ENCODE results near the gene CNGB1. TPM values are rescaled to one million over a fixed set of nuclear protein-coding genes. Genes with fewer than 3 reads are reported as not detected.
A peak's percentile ranks its signal among the peaks of the same experiment; 100 is the strongest.
"Not testable (repeated sequence)": the region's sequence is repeated elsewhere in the genome, so short reads cannot be mapped to it uniquely, and the experiment has no call there.

The CNGB1 gene
- total RNA-seq, 1 experiment from 2014 or later, result not detected

DNA sequence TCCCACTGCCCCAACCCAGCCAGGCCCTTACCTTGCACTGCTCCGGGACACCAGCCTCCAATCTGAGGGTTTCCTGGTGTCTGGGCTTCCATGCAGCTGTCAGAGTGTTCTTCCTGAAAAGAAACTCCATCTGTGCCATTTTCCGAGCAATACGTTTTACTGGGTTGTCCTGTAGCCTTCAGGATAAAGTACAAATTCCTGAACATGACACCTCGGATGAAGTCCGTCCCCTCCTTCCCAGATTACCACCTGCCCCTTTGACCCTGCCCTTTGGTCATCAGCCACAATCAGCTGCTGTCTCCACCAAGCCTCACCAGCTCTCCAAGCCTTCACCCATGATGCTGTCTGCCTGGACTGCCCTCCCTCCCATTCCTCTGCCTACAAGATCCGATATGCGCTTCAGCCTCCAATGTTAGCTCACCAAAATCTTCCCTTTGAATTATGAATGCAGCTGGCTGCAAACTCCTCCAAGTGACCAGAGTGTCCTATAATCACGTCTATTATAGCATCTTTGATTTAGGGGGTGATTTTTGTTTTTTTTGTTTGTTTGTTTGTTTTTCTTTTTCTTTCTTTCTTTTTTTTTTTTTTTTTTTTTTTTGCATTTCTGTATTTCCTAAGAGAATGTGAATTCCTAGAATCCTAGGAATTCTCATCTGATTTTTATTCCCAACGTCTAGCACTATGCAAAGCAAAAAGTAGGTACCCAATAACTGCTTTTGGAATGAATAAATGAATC is 108.1 kb downstream of the CNGB1 start:
- peak; percentile 56 for DNase-seq (ENCODE audit: low spot score)

DNA sequence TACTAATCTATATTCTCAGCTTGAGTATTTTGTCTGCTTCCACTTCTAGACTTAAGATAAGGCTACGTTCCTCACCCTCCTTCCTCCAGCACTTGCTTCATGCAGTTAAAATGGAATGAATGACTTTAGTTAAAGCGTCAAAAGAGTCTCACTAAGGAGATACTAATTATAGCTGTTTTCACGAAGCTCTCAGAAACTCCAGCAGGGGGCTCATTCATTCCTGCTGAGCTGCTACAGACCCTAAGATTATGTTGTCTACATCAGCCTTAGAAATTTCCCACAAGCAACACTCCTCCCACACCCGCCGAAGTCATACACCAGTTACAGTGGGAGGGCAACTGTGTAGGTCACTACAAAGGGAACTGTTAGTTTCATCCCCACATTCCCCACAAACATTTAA is 111.6 kb downstream of the CNGB1 start:
- no peak for DNase-seq (ENCODE audit: low spot score)

DNA sequence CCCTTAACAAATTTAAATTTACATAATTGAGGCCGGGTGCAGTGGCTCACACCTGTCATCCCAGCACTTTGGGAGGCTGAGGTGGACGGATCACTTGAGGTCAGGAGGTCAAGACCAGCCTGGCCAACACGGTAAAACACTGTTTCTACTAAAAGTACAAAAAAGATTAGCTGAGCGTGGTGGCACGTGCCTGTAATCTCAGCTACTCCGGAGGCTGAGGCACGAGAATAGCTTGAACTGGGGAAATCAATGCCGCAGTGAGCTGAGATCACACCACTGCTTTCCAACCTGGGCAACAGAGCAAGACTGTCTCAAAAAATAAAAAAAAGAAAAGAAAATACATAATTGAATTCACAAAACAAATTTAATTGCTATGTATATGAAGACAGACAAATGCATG is 112.3 kb downstream of the CNGB1 start:
- DNase-seq (ENCODE audit: low spot score), result no peak

DNA sequence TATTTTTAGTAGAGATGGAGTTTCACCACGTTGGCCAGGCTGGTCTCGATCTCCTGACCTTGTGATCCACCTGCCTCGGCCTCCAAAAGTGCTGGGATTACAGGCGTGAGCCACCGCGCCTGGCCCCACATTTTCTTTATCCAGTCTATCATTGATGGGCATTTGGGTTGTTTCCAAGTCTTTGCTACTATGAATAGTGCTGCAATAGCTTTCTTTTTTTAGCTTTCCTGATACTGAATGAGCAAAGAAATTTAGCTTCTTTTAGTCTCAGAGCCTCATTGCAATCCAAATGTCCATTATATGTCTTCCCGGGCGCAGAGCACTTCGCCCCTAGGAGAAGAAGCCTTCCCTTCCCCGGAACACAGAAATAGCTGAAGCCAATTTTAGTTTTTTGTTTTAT is 112.9 kb downstream of the CNGB1 start:
- DNase-seq (ENCODE audit: low spot score), result not testable (repeated sequence)

DNA sequence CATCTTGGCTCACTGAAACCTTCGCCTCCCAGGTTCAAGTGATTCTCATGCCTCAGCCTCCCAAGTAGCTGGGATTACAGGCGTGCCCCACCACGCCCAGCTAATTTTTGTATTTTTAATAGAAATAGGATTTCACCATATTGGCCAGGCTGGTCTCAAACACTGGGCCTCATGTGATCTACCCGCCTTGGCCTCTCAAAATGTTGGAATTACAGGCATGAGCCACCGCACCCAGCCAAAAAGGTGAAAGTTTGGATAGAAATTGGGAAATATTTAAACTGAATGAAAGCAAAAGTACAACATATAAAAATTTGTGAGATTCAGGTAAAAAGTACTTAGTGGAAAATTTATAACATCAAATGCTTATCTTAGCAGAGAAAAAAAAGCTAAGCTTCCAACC is 115.7 kb downstream of the CNGB1 start:
- no peak for DNase-seq (ENCODE audit: low spot score)

DNA sequence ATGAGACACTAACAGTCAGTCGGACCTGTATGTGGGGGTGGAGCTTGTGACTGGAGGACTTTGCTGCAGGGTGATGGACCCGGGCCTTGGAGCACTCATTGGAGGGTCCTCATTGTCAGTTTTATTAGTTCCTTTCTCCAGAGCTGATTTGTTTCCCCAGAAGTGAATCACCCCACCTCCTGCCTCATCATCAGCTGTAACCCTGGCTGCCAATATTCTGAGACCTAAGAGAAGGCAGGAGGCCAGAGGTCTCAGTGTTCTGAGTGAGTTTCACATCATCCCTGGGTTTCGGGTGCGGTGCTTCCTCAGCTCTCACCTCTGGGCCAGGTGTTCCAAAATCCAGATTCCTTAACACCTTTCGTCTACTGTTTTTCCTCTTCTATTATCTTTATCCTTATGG is 118.7 kb downstream of the CNGB1 start:
- DNase-seq (ENCODE audit: low spot score), result no peak

DNA sequence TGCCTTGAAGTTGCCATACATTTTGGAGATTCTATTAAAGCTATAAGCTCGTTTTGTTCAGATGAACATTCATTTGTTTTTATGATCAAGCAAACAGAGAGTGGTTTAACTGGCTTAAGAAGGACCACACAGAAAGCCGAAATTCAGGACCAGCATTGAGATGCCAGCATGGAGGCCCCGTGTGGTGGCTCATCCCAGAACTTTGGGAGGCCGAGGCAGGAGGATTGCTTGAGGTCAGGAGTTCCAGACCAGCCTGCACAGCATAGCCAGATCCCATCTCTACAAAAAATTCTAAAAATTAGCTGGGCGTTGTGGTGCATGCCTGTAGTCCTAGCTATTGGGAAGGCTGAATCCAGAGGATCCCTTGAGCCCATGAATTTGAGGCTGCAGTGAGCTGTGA is 122.7 kb downstream of the CNGB1 start:
- DNase-seq (ENCODE audit: low spot score), result no peak

DNA sequence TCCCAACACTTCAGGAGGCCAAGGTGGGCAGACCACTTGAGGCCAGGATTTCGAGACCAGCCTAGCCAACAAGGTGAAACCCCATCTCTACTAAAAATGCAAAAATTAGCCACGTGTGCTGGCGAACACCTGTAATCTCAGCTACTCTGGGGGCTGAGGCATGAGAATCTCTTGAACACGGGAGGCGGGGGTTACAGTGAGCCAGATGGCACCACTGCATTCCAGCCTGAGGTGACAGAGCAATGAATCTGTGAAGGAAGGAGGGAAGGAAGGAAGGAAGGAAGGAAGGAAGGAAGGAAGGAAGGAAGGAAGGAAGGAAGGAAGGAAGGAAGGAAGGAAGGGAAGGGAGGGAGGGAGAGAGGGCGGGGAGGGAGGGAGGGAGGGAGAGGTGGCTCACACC is 124.0 kb downstream of the CNGB1 start:
- not testable (repeated sequence) for DNase-seq (ENCODE audit: low spot score)

DNA sequence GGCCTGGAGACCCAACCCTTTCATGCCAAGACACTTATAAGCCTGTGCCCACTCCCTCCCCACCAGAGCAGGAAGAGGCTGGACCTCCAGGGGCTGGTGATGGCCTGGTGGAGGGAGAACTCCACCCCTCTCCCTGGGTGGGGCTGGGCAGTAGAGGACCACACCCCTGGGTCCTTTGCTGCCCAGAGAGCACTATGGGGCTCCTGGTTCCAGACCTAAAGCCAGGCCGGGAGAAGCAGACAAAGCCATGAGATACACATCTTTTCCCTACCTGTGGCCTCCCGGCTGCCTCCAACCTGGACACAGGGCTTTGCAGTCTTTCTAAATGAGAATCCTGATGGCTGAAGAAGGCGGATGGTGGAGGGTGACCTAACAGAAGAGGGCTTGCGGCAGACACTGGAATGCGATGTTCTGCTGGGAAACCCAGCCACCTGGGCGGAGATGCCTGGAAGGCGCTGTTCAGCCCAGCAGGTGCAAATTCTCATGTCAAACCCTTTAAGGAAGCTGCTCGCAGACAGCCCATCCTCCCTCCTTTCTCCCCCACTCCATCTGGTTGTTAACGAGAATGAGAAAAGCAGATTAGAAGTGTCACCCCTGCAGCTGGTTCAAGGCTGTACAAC is 124.7 kb downstream of the CNGB1 start:
- DNase-seq (ENCODE audit: low spot score), result peak; percentile 47

DNA sequence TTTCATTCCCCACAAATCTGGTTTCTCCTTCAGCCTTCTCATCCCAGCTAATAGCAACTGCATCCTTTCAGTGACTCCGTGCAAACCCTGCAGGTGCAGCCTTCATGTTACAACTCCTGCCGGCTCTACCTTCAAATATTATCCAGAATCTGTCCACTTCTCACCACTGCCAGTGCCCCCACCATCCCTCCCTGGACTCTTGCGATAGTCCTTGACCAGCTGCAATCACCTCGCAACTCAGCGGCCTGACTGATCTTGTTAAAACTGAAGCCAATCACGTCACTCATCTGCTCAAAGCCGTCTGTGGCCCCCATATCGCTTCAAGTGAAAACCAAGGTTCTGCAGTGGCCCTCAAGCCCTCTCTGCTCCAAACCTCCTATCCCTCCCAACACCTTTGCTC is 125.8 kb downstream of the CNGB1 start:
- no peak for DNase-seq (ENCODE audit: low spot score)

DNA sequence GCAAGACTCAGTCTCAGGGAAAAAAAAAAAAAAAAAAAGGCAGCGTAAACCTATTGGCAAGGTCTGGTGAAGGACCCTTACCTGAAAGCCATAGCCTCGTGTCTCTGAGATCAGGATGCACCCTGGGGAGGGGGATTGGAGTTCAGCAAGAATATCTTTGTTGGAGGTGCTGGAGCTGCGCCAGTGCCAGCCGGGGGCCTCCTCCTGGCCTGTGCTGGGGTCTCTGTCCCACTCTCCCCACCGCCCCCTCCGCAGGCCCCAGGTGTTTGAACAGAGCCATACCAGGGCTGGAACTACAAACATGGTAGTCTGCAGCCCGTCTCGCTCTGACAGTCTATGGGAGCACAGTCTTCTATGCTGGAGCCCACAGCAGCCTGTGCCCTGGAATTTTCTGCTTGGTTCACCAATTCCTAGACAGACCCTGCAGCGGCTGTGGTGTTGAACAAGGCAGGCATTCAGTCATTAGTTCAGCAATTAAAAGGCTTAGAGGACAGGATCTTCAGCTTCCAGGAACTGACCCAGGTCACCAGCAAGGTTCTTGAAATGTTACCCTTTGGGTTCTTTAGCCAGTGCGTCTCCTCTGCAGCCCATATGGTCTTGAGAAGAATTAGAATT is 126.4 kb downstream of the CNGB1 start:
- no peak for DNase-seq (ENCODE audit: low spot score)

DNA sequence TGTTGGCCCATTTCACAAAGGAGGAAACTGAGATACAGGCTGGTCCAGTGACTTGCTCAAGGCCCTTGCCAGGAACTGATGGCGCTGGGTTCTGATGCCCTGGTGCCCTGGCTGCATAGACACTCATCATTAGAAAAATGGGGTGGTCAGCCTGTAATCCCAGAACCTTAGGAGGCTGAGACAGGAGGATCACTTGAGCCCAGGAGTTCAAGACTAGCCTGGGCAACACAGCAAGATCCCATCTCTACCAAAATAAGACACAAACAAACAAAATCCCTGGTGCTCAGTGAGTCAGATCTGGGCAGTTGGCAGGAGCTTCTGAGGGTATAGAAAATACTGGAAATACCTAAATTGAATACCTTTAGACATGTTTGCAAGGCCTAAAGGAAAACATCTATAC is 127.5 kb downstream of the CNGB1 start:
- no peak for DNase-seq (ENCODE audit: low spot score)

DNA sequence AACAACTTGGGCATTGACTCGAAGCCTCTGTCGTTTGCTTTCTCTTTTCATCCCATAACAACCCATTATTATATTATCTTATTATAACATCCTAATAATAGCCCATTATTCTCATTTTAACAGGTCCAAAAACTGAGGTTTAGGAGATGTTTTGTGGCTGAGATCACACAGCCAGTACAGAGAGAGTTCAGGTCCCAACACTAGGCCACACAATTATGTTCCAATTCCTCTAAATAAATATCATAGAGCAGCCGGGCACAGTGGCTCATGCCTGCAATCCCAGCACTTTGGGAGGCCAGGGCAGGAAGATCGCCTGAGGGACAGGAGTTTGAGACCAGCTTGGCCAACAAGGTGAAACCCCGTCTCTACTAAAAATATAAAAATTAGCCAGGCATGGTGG is 128.3 kb downstream of the CNGB1 start:
- no peak for DNase-seq (ENCODE audit: low spot score)

DNA sequence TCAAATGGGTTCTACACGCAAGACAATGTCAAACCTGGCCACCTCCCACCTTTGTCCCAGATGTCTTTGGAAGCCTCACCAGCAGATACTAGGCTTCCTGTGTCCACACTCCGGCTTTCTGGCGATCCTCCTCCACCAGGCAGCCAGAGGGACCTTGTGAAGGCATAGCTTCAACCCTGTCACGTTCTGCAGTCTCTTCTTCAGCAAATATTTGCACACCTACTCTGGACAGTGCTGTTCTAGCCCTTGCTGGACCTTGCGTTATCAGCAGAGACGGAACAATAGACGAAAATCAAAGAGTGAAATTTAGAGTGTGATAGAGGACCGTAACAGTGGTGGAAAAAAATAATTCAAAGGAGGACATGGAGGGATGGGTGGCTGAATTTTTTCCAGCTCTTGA is 130.1 kb downstream of the CNGB1 start:
- no peak for DNase-seq (ENCODE audit: low spot score)

DNA sequence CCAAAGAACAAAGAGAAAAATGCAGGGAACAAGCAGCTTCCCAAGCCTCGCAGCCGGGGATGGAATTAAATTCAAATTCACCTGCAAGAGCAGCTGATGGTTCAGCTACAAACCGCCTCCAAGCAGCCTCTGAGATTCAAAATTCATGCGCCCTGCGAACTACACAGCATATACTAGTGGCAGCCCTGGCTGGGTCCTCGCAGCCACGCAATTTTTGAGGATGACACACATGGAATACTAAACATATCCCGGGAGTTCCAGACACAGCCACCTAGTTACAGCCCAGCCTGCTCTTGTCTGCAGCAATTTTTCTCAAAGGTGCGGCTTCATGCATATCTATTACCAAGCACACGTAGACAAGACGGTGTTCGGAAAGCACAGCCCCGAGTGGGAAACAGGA is 132.8 kb downstream of the CNGB1 start:
- DNase-seq (ENCODE audit: low spot score), result no peak

DNA sequence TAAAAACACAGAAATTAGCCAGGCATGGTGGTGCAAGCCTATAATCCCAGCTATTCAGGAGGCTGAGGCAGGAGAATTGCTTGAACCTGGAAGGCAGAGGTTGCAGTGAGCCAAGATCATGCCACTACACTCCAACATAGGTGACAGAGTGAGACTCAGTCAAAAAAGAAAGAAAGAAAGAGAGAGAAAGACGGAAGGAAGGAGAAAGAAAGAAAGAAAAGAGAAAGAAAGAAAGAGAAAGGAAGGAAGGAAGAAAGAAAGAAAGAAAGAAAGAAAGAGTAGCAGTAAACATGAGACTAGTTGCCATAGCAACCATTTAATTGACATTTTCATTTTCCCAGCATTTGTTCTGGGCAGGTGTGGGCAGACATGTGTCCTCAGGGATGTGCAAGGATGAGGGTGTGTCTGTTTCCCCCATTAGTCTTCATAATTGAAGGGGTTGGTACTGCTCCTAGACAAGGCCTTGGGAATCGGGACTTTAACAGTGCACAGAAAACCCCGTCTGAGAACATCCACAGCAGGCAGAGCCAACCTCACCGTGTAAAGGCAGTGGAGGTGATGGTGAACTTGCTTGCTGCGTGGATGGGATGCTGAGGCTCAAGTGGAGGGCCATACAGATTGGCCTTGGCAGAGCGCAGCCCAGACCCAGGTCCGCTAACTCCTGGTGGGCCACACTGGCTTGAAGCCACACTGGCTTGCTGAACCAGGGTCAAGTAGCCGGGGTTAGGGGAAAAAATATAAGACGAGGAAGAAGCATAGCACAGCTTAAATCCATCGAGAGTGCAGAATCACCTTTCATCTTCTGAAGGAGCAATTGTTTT is 133.4 kb downstream of the CNGB1 start:
- DNase-seq (ENCODE audit: low spot score), result no peak

DNA sequence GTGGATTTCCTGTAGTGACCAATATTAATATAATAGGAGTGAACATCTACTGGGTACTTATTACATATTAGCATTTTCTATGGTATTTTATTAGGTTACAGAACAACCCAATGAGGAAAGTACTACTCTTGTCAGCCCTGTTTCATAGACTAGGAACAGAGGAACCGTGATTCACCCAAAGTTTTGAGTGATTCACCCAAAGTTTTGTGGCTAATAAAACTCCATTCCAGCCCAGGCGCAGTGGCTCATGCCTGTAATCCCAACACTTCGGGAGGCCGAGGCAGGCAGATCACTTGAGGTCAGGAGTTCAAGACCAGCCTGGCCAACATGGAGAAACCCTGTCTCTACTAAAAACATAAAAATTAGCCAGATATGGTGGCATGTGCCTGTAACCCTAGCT is 135.5 kb downstream of the CNGB1 start:
- peak; percentile 75 for DNase-seq (ENCODE audit: low spot score)

DNA sequence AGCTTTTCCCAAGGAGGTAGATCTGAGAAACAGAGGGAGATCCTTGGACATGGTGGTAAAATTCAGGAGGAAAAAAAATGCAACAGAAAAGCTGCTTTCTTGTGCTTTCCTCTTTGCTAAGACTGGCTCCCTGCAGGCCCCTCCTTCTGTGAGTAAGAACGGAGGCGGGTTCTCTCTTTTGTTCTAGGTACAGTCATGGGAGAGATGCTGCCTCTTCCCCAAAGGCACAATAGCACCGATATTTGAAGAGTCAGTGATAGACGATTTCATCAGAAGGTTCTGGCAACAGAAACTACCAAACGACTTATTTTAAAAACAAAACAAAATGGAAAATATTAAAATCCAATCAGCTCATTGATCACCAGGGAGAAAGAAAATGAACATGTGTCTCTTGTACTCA is 136.0 kb downstream of the CNGB1 start:
- DNase-seq (ENCODE audit: low spot score), result peak; percentile 48
